ENCODE data around the gene SDHAF1.

SDHAF1 gene

DNA sequence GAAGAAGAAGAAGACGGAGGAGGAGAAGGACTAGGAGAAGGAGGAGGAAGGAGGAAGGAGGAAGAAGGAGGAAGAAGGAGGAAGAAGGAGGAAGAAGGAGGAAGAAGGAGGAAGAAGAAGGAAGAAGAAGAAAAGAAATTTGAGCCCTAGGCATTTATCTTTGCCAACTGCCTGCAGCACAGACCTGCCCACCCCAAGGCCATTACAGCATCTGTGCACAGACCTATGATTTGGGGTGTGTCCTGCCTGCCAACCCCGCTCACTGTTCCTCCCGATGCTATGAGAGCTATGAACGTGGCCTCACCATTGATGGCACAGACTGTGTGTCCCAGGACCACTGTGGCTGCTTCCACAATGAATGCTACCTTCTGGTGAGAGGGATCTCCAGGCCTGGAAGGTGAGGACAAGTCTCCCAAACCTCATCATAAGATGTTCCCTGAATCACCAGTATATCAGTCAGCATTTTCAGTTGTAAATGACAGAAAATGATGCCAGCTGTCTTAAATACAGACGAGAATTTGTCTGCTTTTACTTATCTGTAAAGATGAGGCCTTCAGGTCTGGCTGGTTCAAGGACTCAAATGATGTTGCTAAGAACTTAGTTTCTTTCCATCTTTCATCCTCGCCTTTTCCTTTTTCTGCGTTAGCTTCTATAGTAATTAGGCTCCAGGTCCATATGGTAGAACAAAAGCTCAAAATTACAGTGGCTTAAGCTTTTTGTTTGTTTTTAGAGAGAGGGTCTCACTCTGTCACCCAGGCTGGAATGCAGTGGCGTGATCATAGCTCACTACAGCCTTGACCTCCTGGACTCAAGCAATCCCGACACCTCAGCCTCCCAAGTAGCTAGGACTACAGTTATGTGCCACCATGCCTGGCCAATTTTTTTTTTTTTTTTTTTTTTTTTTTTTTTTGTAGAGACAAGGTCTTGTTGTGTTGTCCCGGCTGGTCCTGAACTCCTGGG, 3.9 kb upstream of the SDHAF1 start:
- ChIA-PET POLR2A (interaction anchor here (1.3 kb wide), 1 partner anchor 63 kb away, joined by 4 read pairs; the partner anchor contains the start of gene THAP8), CTCF (interaction anchor here (0.5 to 0.6 kb wide), 2 partner anchors 65 to 107 kb away, joined by 3 to 4 read pairs; no protein-coding TSS in a partner anchor)
- TF ChIP-seq BHLHE40 (IDR thresholded peaks at IDR 0.05; ENCODE audit: borderline replicate concordance) (no peak), ZNF384 (IDR thresholded peaks at IDR 0.05) (no peak), SUZ12 (IDR thresholded peaks at IDR 0.05) (no peak), LEF1 (IDR thresholded peaks at IDR 0.05; ENCODE audit: borderline replicate concordance) (no peak), CTBP1 (IDR thresholded peaks at IDR 0.05; ENCODE audit: borderline replicate concordance) (no peak), FOXM1 (IDR thresholded peaks at IDR 0.05; ENCODE audit: borderline replicate concordance) (no peak), HDGF (IDR thresholded peaks at IDR 0.05; ENCODE audit: borderline replicate concordance) (no peak), SP1 (IDR thresholded peaks at IDR 0.05) (no peak), FOXK2 (IDR thresholded peaks at IDR 0.05) (no peak), ELF4 (IDR thresholded peaks at IDR 0.05) (no peak), FOXA1 (IDR thresholded peaks at IDR 0.05) (no peak), NFRKB (IDR thresholded peaks at IDR 0.05) (no peak), L3MBTL2 (conservative IDR thresholded peaks at IDR 0.05) (no peak), ARNT (IDR thresholded peaks at IDR 0.05) (no peak)
- DNase-seq (ENCODE audit: extremely low spot score): no peak

DNA sequence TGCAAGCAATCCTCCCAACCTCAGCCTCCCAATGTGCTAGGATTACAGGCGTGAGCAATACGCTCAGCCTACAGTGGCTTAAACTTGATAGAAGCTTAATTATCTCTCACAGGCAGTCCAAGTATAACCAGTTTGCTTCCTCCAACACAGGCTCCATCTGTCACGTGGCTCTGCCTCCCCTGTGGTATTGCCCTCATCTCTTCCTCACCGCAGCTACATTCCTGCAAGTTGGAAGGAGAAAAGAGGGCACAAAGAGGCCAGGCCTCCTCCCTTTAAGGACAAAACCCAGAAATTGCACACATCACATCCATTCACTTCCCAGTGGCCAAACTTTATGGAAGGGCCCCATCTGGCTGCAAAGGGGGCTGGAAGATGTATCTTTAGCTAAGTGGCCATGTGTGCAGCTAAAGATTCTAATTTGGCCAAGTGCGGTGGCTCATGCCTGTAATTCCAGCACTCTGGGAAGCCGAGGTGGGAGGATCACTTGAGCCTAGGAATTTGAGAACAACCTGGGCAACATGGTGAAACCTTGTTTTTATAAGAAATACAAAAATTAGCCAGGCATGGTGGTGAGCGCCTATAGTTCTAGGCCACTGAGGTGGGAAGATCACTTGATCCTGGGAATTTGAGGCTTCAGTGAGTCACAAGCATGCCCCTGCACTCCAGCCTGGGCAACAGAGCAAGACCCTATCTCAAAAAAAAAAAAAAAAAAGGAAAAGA, 3.1 kb upstream of the SDHAF1 start:
- ChIA-PET POLR2A (interaction anchor here (1.3 kb wide), 1 partner anchor 62 kb away, joined by 4 read pairs; the partner anchor contains the start of gene THAP8), CTCF (interaction anchor here (0.5 kb wide), 1 partner anchor 108 kb away, joined by 4 read pairs; no protein-coding TSS in a partner anchor)
- no peak for TF ChIP-seq SUZ12 (IDR thresholded peaks at IDR 0.05)
- TF ChIP-seq BHLHE40 (IDR thresholded peaks at IDR 0.05; ENCODE audit: borderline replicate concordance): no peak
- no peak for TF ChIP-seq PKNOX1 (IDR thresholded peaks at IDR 0.05)
- TF ChIP-seq HDGF (IDR thresholded peaks at IDR 0.05; ENCODE audit: borderline replicate concordance): no peak
- no peak for TF ChIP-seq FOXA1 (IDR thresholded peaks at IDR 0.05)
- TF ChIP-seq L3MBTL2 (conservative IDR thresholded peaks at IDR 0.05): no peak
- no peak for TF ChIP-seq TARDBP (IDR thresholded peaks at IDR 0.05)
- no peak for TF ChIP-seq NFRKB (IDR thresholded peaks at IDR 0.05)
- no peak for TF ChIP-seq FOXM1 (IDR thresholded peaks at IDR 0.05; ENCODE audit: borderline replicate concordance)
- no peak for DNase-seq (ENCODE audit: extremely low spot score)

GRCh38 chr19:35992907-35993765, 1.9 kb upstream of the SDHAF1 start:
- TF ChIP-seq PKNOX1 (IDR thresholded peaks at IDR 0.05) (no peak), SUZ12 (IDR thresholded peaks at IDR 0.05) (no peak), BHLHE40 (IDR thresholded peaks at IDR 0.05; ENCODE audit: borderline replicate concordance) (no peak), NFRKB (IDR thresholded peaks at IDR 0.05) (no peak)
- ChIA-PET CTCF (interaction anchor here (0.6 kb wide), 2 partner anchors 35 to 183 kb away, joined by 3 to 4 read pairs; no protein-coding TSS in a partner anchor), POLR2A (interaction anchor here (1.0 to 1.3 kb wide), 2 partner anchors 21 to 122 kb away, joined by 3 read pairs; partner anchors contain the start of genes ALKBH6, POLR2I and TBCB)
- DNase-seq (ENCODE audit: extremely low spot score): no peak

DNA sequence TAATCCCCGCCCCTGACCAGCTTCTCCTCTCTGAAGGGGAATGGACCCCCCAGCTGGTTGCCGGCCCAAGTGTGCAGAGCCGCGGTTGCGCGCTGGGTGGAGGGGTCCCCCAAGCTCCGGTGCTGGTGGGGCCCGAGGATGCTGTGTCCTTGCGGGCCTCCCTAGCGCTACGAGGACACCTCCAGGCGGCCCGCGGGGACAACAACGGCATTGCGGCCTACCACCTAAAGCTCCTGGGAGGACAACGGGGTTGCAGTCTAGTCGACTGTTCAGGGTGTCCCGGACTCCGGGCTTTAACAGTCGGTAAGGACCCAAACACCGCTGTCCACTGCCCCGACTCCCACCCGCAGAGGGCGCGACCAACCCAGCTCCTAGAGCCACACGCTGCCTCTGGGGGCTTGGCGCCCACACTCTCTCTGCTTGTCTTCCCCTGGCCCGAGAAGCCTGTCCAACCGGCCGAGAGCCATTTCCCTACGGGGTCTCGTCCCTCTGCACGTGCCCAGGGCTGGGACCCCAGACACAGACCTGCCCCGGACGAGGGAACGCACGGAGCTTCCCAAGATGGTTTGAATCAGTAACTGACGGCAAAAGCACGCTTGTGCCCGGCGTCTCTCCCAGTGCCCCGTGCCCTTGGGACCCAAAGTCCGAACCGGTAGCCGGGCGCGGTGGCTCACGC, 927 bp upstream of the SDHAF1 start:
- no peak for DNase-seq (ENCODE audit: extremely low spot score)
- CTCF ChIA-PET: interaction anchor here (0.6 kb wide), 2 partner anchors 35 to 182 kb away, joined by 3 to 4 read pairs; no protein-coding TSS in a partner anchor
- TF ChIP-seq CTBP1 (IDR thresholded peaks at IDR 0.05; ENCODE audit: borderline replicate concordance): no peak
- no peak for TF ChIP-seq HDGF (IDR thresholded peaks at IDR 0.05; ENCODE audit: borderline replicate concordance)
- POLR2A ChIA-PET: interaction anchor here (1.0 to 1.3 kb wide), 2 partner anchors 20 to 121 kb away, joined by 3 read pairs; partner anchors contain the start of genes ALKBH6, POLR2I and TBCB

- ChIA-PET CTCF (interaction anchor here (0.6 kb wide), 1 partner anchor 299 kb away, joined by 5 read pairs; no protein-coding TSS in a partner anchor), POLR2A (interaction anchor here (0.9 to 1.9 kb wide), 4 partner anchors 12 to 118 kb away, joined by 3 to 7 read pairs (median 4); partner anchors contain the start of genes ALKBH6, POLR2I, SYNE4 and TBCB)
Measured at GRCh38 chr19:35996777-35997176, 1.8 kb downstream of the SDHAF1 start.

More at GRCh38 chr19:35996777-35997176, 1.8 kb downstream of the SDHAF1 start:
- no peak for DNase-seq (ENCODE audit: extremely low spot score)
- TF ChIP-seq FOXM1 (IDR thresholded peaks at IDR 0.05; ENCODE audit: borderline replicate concordance): no peak
- no peak for TF ChIP-seq TARDBP (IDR thresholded peaks at IDR 0.05)

All from HEK293T (cell line).